ENCODE measurements around the gene AP5Z1.

DNA sequence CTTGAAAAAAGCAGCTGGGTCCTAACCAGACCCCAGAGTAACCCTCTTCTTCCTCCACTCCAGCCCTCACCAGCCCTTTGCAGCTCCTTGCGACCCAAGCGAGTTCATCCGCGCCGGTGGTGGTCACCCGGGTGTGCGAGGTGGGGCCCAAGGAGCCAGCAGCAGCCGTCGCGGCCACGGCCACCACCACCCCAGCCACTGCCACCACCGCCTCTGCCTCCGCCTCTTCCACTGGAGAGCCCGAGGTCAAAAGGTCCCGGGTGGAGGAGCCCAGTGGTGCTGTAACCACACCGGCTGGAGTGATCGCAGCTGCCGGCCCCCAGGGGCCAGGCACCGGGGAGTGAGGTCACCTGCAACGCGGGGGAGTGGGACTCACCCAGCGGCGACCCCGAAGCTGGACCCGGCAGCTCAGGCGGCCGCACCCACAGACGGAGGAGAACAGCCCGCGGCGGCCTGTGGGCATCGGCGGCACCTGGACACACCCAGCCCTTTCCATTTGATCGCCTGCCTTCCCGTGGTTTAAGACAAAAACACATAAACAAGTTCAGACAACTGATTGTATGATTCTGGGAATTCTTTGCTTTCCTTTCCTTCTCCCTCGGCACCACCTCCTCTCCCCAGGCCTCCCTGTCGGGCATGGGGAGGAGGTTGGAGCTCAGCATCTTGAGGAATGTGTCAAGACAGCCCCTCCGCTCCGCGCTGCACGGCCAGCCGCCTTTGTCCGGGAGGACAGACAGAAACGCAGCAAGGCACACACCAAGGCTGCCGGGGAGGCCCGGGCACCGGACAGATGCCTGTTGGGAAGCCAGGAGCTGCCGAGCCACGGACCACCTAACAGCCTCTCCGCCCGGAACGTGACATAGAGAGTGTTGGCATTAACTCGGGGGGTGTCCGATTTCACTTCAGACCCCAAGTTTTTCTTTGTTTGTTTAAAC, 13.0 kb upstream of the AP5Z1 start:
- TF ChIP-seq, protein P1, sequence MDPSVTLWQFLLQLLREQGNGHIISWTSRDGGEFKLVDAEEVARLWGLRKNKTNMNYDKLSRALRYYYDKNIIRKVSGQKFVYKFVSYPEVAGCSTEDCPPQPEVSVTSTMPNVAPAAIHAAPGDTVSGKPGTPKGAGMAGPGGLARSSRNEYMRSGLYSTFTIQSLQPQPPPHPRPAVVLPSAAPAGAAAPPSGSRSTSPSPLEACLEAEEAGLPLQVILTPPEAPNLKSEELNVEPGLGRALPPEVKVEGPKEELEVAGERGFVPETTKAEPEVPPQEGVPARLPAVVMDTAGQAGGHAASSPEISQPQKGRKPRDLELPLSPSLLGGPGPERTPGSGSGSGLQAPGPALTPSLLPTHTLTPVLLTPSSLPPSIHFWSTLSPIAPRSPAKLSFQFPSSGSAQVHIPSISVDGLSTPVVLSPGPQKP (IDR thresholded peaks at IDR 0.05; ENCODE audit: borderline replicate concordance, low read depth, low read length), result no peak
- TF ChIP-seq, protein P2, sequence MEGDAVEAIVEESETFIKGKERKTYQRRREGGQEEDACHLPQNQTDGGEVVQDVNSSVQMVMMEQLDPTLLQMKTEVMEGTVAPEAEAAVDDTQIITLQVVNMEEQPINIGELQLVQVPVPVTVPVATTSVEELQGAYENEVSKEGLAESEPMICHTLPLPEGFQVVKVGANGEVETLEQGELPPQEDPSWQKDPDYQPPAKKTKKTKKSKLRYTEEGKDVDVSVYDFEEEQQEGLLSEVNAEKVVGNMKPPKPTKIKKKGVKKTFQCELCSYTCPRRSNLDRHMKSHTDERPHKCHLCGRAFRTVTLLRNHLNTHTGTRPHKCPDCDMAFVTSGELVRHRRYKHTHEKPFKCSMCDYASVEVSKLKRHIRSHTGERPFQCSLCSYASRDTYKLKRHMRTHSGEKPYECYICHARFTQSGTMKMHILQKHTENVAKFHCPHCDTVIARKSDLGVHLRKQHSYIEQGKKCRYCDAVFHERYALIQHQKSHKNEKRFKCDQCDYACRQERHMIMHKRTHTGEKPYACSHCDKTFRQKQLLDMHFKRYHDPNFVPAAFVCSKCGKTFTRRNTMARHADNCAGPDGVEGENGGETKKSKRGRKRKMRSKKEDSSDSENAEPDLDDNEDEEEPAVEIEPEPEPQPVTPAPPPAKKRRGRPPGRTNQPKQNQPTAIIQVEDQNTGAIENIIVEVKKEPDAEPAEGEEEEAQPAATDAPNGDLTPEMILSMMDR (conservative IDR thresholded peaks at IDR 0.05; ENCODE audit: low read depth, low read length), result no peak
- TF ChIP-seq POLR2A (IDR thresholded peaks at IDR 0.05; ENCODE audit: low read depth, low read length), result no peak
- no peak for TF ChIP-seq MAZ (IDR thresholded peaks at IDR 0.05; ENCODE audit: borderline replicate concordance, low read depth, low read length)
